GM23338 (cell line): ENCODE data around the gene LRTM2.

Source experiments
- CREB1 ChIP-seq: fragments of 250-450 bp; sonication (Bioruptor Pico); IDR thresholded peaks from 2 replicates; pipeline ENCODE4 v1.5.0; 2020; ENCODE audit warnings: low read depth, mild to moderate bottlenecking, moderate library complexity
- CTCF ChIP-seq, 2 experiments: fragments of 200-600 bp in 1 of 2; sonication (generic) in 1 of 2; conservative IDR thresholded peaks; 2 replicates each; pipeline versions ENCODE4 v1.5.1 to v1.6.1; 2016 to 2017; ENCODE audit warnings: antibody characterized with exemption in 2 of 2, low read depth in 2 of 2, mild to moderate bottlenecking in 2 of 2, moderate library complexity in 1 of 2
- EZH2 ChIP-seq: fragments of 200-600 bp; sonication (generic); IDR thresholded peaks from one replicate; pipeline ENCODE4 v1.8.0; 2017; ENCODE audit warnings: antibody characterized with exemption, mild to moderate bottlenecking, low read depth; ENCODE audit not compliant: unreplicated experiment
- EZH2phosphoT487 ChIP-seq: fragments of 200-600 bp; sonication (generic); IDR thresholded peaks from one replicate; pipeline ENCODE4 v1.8.1; 2018; ENCODE audit warnings: antibody characterized with exemption; ENCODE audit not compliant: unreplicated experiment
- JUNB ChIP-seq: IDR thresholded peaks from one replicate; pipeline ENCODE4 v1.6.1; 2016; ENCODE audit warnings: antibody characterized with exemption; ENCODE audit not compliant: unreplicated experiment
- NANOG ChIP-seq: IDR thresholded peaks from 2 replicates; pipeline ENCODE4 v1.6.1; 2016; ENCODE audit warnings: antibody characterized with exemption, borderline replicate concordance
- POLR2AphosphoS5 ChIP-seq: IDR thresholded peaks from 2 replicates; pipeline ENCODE4 v1.6.1; 2016; ENCODE audit warnings: antibody characterized with exemption, low read depth
- REST ChIP-seq: IDR thresholded peaks from one replicate; pipeline ENCODE4 v1.6.1; 2018; ENCODE audit warnings: antibody characterized with exemption; ENCODE audit not compliant: unreplicated experiment
- STAT1 ChIP-seq: IDR thresholded peaks from one replicate; pipeline ENCODE4 v1.6.1; 2016; ENCODE audit warnings: antibody characterized with exemption; ENCODE audit not compliant: unreplicated experiment
- ZNF114 ChIP-seq: fragments of 250-450 bp; sonication (Bioruptor Pico); IDR thresholded peaks from 2 replicates; pipeline ENCODE4 v1.5.0; 2020; ENCODE audit warnings: mild to moderate bottlenecking, moderate library complexity
- ZNF331 ChIP-seq: fragments of 250-450 bp; sonication (Bioruptor Pico); IDR thresholded peaks from 2 replicates; pipeline ENCODE4 v1.5.0; 2020; ENCODE audit warnings: low read depth, mild to moderate bottlenecking, moderate library complexity
- TF ChIP-seq, protein P1 (sequence below): IDR thresholded peaks from 2 replicates; pipeline ENCODE4 v1.6.1; 2016; ENCODE audit warnings: antibody characterized with exemption

- TF ChIP-seq CTCF (conservative IDR thresholded peaks at IDR 0.05; ENCODE audit: low read depth in 2 of 2) (no peak), EZH2phosphoT487 (no peak), POLR2AphosphoS5 (no peak), REST (no peak), EZH2 (no peak), JUNB (no peak), ZNF331 (CRISPR knock-in tag) (no peak), ZNF114 (no peak), NANOG (no peak), CREB1 (no peak), STAT1 (no peak)
- TF ChIP-seq, protein P1, sequence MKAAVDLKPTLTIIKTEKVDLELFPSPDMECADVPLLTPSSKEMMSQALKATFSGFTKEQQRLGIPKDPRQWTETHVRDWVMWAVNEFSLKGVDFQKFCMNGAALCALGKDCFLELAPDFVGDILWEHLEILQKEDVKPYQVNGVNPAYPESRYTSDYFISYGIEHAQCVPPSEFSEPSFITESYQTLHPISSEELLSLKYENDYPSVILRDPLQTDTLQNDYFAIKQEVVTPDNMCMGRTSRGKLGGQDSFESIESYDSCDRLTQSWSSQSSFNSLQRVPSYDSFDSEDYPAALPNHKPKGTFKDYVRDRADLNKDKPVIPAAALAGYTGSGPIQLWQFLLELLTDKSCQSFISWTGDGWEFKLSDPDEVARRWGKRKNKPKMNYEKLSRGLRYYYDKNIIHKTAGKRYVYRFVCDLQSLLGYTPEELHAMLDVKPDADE, result no peak
These were observed 34.9 kb downstream of the LRTM2 start for GRCh38 chr12:1855241-1855640.
